Lung (tissue), 12 donors: ENCODE measurements around the gene ADTRP. TPM values are rescaled to one million over a fixed set of nuclear protein-coding genes. Genes with fewer than 3 reads are reported as not detected.

ENCODE experiments used
- ATAC-seq: fragments of 200-7000 bp; cut with Tn5 transposase; one replicate; pipeline ENCODE4 v1.9.1; 2020; ENCODE audit warnings: moderate number of reproducible peaks; ENCODE audit not compliant: insufficient read depth, low FRiP score
- DNase-seq, 3 donors: peaks; one replicate each; pipeline ENCODE4 v3.0.0-alpha.2; 2013 to 2017
- H3K27ac ChIP-seq, 2 donors: one replicate each; pipeline ENCODE4 v1.5.1; 2013; ENCODE audit warnings: mild to moderate bottlenecking in 2 of 2, moderate library complexity in 2 of 2, control low read depth in 1 of 2, inconsistent platforms in 1 of 2, low read depth in 1 of 2, low read length in 1 of 2
- H3K27me3 ChIP-seq, 3 donors: one replicate each; pipeline ENCODE4 v1.5.1; 2013; ENCODE audit warnings: low read length in 2 of 3; ENCODE audit not compliant: control insufficient read depth in 3 of 3, insufficient read depth in 3 of 3
- H3K36me3 ChIP-seq, 4 donors: one replicate each; pipeline ENCODE4 v1.5.1; 2013; ENCODE audit warnings: low read length in 4 of 4, mild to moderate bottlenecking in 1 of 4, moderate library complexity in 1 of 4; ENCODE audit not compliant: control insufficient read depth in 4 of 4, insufficient read depth in 4 of 4
- H3K4me1 ChIP-seq, 5 donors: one replicate each; pipeline ENCODE4 v1.5.1; 2013; ENCODE audit warnings: low read length in 5 of 5, mild to moderate bottlenecking in 2 of 5, moderate library complexity in 1 of 5; ENCODE audit not compliant: control insufficient read depth in 5 of 5, insufficient read depth in 5 of 5
- H3K4me3 ChIP-seq: one replicate; pipeline ENCODE4 v1.5.1; 2013; ENCODE audit warnings: mild to moderate bottlenecking, control low read depth, moderate library complexity
- H3K9ac ChIP-seq, 2 donors: one replicate each; pipeline ENCODE4 v1.5.1; 2013; ENCODE audit warnings: low read length in 2 of 2, control low read depth in 1 of 2; ENCODE audit not compliant: insufficient read depth in 1 of 2
- H3K9me3 ChIP-seq, 4 donors: one replicate each; pipeline ENCODE4 v1.5.1; 2013; ENCODE audit warnings: low read length in 3 of 4, mild to moderate bottlenecking in 1 of 4, moderate library complexity in 1 of 4; ENCODE audit not compliant: control insufficient read depth in 4 of 4, insufficient read depth in 3 of 4
- CTCF ChIP-seq: IDR thresholded peaks from 2 replicates; pipeline ENCODE4 v1.5.1; 2012; ENCODE audit warnings: mild to moderate bottlenecking; ENCODE audit errors: control extremely low read depth, extremely low read depth
- WGBS, 2 donors: extraction: QIAGEN DNeasy Blood & Tissue Kit; methylation state at CpG; one replicate each; pipeline ENCODE4 v1.1.7; 2013; 5-methylcytosine and 5-hydroxymethylcytosine counted together
- polyA plus RNA-seq, 2 donors: library from polyadenylated mRNA; stranded (reverse); fragments of 200-250 nt; gene quantifications; one replicate each; pipeline ENCODE4 v1.2.1, GENCODE V29; 2013
- total RNA-seq, 2 donors: library from RNA; depleted of rRNA in 1 of 2; stranded (reverse); fragments of >200 nt in 1 of 2; gene quantifications; one replicate each; pipeline ENCODE4 v1.2.1, GENCODE V29; 2014 to 2021
- donor health status: control.
- donor health status: control.
- donor health status: Bipolar disorder and iron deficiency.
- donor health status: healthy.
- donor health status: DM: yes; HTN: yes; CAD: no.

ADTRP gene
- total and polyA plus RNA-seq, 4 donors = 3.9 to 8.0 (median 5.7) TPM

GRCh38 chr6:11783524-11784064, 5.0 kb upstream of the ADTRP start:
- Histone ChIP-seq H3K9ac (no peak overlapping the region), H3K4me3 (no peak overlapping the region), H3K36me3 (no peaks in the 10 kb centered on the region), H3K27ac (no peak overlapping the region), H3K9me3 (no peaks in the 10 kb centered on the region), H3K27me3 (no peaks in the 10 kb centered on the region), H3K4me1 (no peaks in the 10 kb centered on the region)
- ATAC-seq = no peak
- TF ChIP-seq CTCF = no peak
- WGBS, 2 donors = 89 to 92% methylated on average over 6 of the region's 6 CpGs
- no peak for DNase-seq

- H3K36me3 ChIP-seq = no peaks in the 10 kb centered on the region
- H3K4me1 ChIP-seq = no peaks in the 10 kb centered on the region
- H3K9me3 ChIP-seq = no peaks in the 10 kb centered on the region
- no peak for TF ChIP-seq CTCF
- no peak overlapping the region for H3K27ac ChIP-seq
- H3K4me3 ChIP-seq = no peak overlapping the region
- ATAC-seq (no peak), DNase-seq (no peak)
- 87% methylated on average over 4 of the region's 4 CpGs for WGBS, 2 donors
- H3K9ac ChIP-seq = no peak overlapping the region
- H3K27me3 ChIP-seq = no peaks in the 10 kb centered on the region
Measured at GRCh38 chr6:11782524-11782923, 3.9 kb upstream of the ADTRP start.

GRCh38 chr6:11780097-11780428, 1.5 kb upstream of the ADTRP start:
- Histone ChIP-seq H3K27ac (no peak overlapping the region), H3K27me3 (no peaks in the 10 kb centered on the region), H3K4me3 (no peak overlapping the region), H3K9me3 (no peaks in the 10 kb centered on the region), H3K9ac (no peak overlapping the region), H3K36me3 (no peaks in the 10 kb centered on the region), H3K4me1 (peaks cover 0 to 1% (median 0%) of the 10 kb centered on the region in 5 donors)
- TF ChIP-seq CTCF = no peak
- 78 to 81% methylated on average over 2 of the region's 2 CpGs for WGBS, 2 donors
- DNase-seq (no peak), ATAC-seq (no peak)
